Heart left ventricle (tissue), 16 donors: ENCODE data around the gene SLC14A1. TPM values are rescaled to one million over a fixed set of nuclear protein-coding genes. Genes with fewer than 3 reads are reported as not detected.

Experiments
- ATAC-seq, 4 donors: fragments of 200-7000 bp; cut with Tn5 transposase; one replicate each; pipeline ENCODE4 v1.9.1; 2020 to 2022; ENCODE audit warnings: moderate library complexity in 4 of 4, mild to moderate bottlenecking in 3 of 4, moderate number of reproducible peaks in 1 of 4
- DNase-seq, 5 donors: peaks; one replicate each; pipeline ENCODE4 v3.0.0-alpha.2; 2020
- H3K27ac ChIP-seq, 12 donors: fragments of 200-600 bp; sonication (generic) in 4 of 12; one replicate each; pipeline versions ENCODE4 v1.5.0 to v1.8.0; 2016 to 2022; ENCODE audit warnings: mild to moderate bottlenecking in 2 of 12
- H3K27me3 ChIP-seq, 9 donors: fragments of 200-600 bp; sonication (generic) in 2 of 9; one replicate each; pipeline versions ENCODE4 v1.5.1 to v1.8.0; 2016 to 2022; ENCODE audit warnings: mild to moderate bottlenecking in 3 of 9
- H3K36me3 ChIP-seq, 9 donors: fragments of 200-600 bp; sonication (generic) in 2 of 9; one replicate each; pipeline versions ENCODE4 v1.5.0 to v1.8.0; 2018 to 2022; ENCODE audit warnings: mild to moderate bottlenecking in 2 of 9
- H3K4me1 ChIP-seq, 12 donors: fragments of 200-600 bp; sonication (generic) in 4 of 12; one replicate each; pipeline versions ENCODE4 v1.5.0 to v1.8.0; 2016 to 2022; ENCODE audit warnings: mild to moderate bottlenecking in 3 of 12
- H3K4me3 ChIP-seq, 12 donors: fragments of 200-600 bp; sonication (generic) in 4 of 12; one replicate each; pipeline versions ENCODE4 v1.5.0 to v1.8.0; 2017 to 2022; ENCODE audit warnings: mild to moderate bottlenecking in 9 of 12, moderate library complexity in 4 of 12
- H3K9me3 ChIP-seq, 12 donors: fragments of 200-600 bp; sonication (generic) in 4 of 12; one replicate each; pipeline versions ENCODE4 v1.5.0 to v1.8.0; 2016 to 2022; ENCODE audit warnings: mild to moderate bottlenecking in 1 of 12
- POLR2A ChIP-seq, 2 donors: fragments of 450-650 bp; IDR thresholded peaks; one replicate each; pipeline ENCODE4 v1.6.1; 2017; ENCODE audit warnings: antibody characterized with exemption in 2 of 2, mild to moderate bottlenecking in 2 of 2, moderate library complexity in 2 of 2
- WGBS, 4 donors: extraction: QIAGEN DNeasy Blood & Tissue Kit in 2 of 4; methylation state at CpG; one replicate each; pipeline versions ENCODE4 v1.1.5 to v1.1.7; 2013 to 2018; 5-methylcytosine and 5-hydroxymethylcytosine counted together
- intact Hi-C, 10 donors: fragments of 100-400 bp; cut with DNase I; formaldehyde crosslinking; loops; one replicate each; pipeline versions ENCODE4 v1.11.1 to v1.14.2; 2022
- polyA plus RNA-seq, 2 donors: library from polyadenylated mRNA; stranded (reverse); fragments of 200-250 nt; gene quantifications; one replicate each; pipeline ENCODE4 v1.2.3, GENCODE V29; 2013
- total RNA-seq, 9 donors: library from RNA; depleted of rRNA in 2 of 9; stranded (reverse); fragments of >200 nt in 2 of 9; fragmentation: NEBNext Ultra II Directional in 3 of 9; extraction: Animal tissue kit (Norgen Biotek cat#: 25700) in 3 of 9; gene quantifications; one replicate each; pipeline versions ENCODE4 v1.1.0 to v1.2.4, GENCODE V29; 2016 to 2023
- TF ChIP-seq, protein P1 (sequence below), 12 donors: fragments of 200-600 bp; sonication (generic) in 4 of 12; IDR thresholded peaks; one replicate each; pipeline versions ENCODE4 v1.5.0 to v1.8.0; 2018 to 2022; ENCODE audit warnings: antibody characterized with exemption in 12 of 12, mild to moderate bottlenecking in 5 of 12
- donor health status: ischemic (EF 13 %, LVEDD 7.1; RV severe dilation, severe dysfunction).
- donor health status: healthy with polysubstance abuse.
- donor health status: DM: no; HTN: yes; CAD: no.
- donor health status: DM: no; HTN: no; CAD: no.
- donor health status: ischemic (EF 25% LVEDD 6.9; RV normal size, moderate dysfunction).
- donor health status: ischemic (EF 25% LVEDD 5.7; RV mildly dilated, moderate dysfunction).
- donor health status: healthy.
- donor health status: DM: yes; HTN: yes; CAD: no.
- donor health status: ischemic (EF 35%, LVEDD 5.7; RV mildly dilated, moderate dysfunction).
- donor health status: nonischemic (EF 11% LVEDD 7.7; RV severe dilation, severe dysfunction).
- donor health status: DM: yes; HTN: yes; CAD: no.
- donor health status: PGD.
- donor health status: ischemic (EF 29% LVEDD 5.4; RV normal size, mild dysfunction).
- donor health status: nonischemic (EF 23%, LVEDD 6.1; RV moderate dilation, normal function).

Gene SLC14A1
- total and polyA plus RNA-seq, 11 donors, result 7.1 to 50.1 (median 17.1) TPM

GRCh38 chr18:45725336-45725735 is 1.4 kb downstream of the SLC14A1 start:
- Histone ChIP-seq H3K9me3 (no peaks in the 10 kb centered on the region), H3K4me1 (peaks cover 0 to 4% (median 0%) of the 10 kb centered on the region in 12 donors), H3K36me3 (no peaks in the 10 kb centered on the region), H3K27me3 (peaks cover 0 to 5% (median 0%) of the 10 kb centered on the region in 9 donors), H3K27ac (no peak overlapping the region), H3K4me3 (no peak overlapping the region)
- WGBS, 4 donors, result 84 to 100% (median 94%) methylated on average over 4 of the region's 4 CpGs
- intact Hi-C loops, result loop anchor here in 1 of 10 donors (2.0 kb wide), 1 partner anchor 113 kb away; no protein-coding TSS in a partner anchor
- DNase-seq, result no peak
- no peak for ATAC-seq
- TF ChIP-seq, protein P1, sequence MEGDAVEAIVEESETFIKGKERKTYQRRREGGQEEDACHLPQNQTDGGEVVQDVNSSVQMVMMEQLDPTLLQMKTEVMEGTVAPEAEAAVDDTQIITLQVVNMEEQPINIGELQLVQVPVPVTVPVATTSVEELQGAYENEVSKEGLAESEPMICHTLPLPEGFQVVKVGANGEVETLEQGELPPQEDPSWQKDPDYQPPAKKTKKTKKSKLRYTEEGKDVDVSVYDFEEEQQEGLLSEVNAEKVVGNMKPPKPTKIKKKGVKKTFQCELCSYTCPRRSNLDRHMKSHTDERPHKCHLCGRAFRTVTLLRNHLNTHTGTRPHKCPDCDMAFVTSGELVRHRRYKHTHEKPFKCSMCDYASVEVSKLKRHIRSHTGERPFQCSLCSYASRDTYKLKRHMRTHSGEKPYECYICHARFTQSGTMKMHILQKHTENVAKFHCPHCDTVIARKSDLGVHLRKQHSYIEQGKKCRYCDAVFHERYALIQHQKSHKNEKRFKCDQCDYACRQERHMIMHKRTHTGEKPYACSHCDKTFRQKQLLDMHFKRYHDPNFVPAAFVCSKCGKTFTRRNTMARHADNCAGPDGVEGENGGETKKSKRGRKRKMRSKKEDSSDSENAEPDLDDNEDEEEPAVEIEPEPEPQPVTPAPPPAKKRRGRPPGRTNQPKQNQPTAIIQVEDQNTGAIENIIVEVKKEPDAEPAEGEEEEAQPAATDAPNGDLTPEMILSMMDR (IDR thresholded peaks at IDR 0.05), result no peak
- TF ChIP-seq POLR2A (IDR thresholded peaks at IDR 0.05), result no peak

DNA sequence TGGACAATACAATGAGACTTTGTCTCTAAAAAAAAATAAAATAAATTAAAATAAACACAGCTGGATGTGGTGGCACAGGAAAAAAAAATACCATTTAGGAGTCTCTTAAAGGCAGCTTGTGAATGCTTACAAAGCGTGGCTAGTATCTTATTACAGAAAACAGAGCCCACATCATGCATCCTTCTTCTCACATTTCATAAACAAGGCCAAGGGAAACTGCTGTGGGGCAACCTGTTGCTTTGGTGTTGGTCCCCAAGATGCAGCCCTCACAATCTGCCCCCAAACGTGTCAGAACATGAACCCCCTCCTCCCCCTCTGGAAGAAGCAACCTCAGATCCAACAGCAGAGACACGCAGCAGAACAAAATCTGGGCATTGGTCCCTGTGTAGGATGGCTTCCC is 2.6 kb downstream of the SLC14A1 start:
- no peak for ATAC-seq
- intact Hi-C loops, result no loop called here
- DNase-seq, result no peak
- peaks cover 0 to 3% (median 0%) of the 10 kb centered on the region in 9 donors for H3K27me3 ChIP-seq
- no peak for TF ChIP-seq POLR2A (IDR thresholded peaks at IDR 0.05)
- TF ChIP-seq, protein P1 (IDR thresholded peaks at IDR 0.05), result no peak
- no peaks in the 10 kb centered on the region for H3K9me3 ChIP-seq
- H3K4me1 ChIP-seq, result peaks cover 0 to 4% (median 0%) of the 10 kb centered on the region in 12 donors
- no peak overlapping the region for H3K4me3 ChIP-seq
- H3K36me3 ChIP-seq, result no peaks in the 10 kb centered on the region
- 87 to 92% (median 90%) methylated on average over 3 of the region's 3 CpGs for WGBS, 4 donors
- no peak overlapping the region for H3K27ac ChIP-seq

DNA sequence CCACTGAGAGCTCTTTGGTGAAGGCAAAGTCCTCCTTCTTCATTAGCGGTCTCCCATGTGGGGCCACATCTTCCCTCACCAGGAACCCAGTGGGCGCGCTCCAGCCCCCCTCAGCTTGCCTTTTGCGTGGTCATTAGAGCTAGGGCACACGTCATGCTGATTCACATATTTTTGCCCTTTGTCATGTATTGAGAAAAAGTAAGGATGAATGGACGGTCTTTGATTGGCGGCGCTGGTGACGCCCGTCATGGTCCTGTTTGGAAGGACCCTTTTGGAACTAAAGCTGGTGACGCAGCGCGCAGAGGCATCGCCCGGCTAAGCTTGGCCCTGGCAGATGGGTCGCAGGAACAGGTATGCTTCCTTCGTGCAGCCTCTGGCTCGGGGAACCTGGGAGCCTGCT is 3.1 kb downstream of the SLC14A1 start:
- Histone ChIP-seq H3K27ac (no peak overlapping the region), H3K36me3 (no peaks in the 10 kb centered on the region), H3K4me3 (no peak overlapping the region), H3K27me3 (peaks cover 0 to 3% (median 0%) of the 10 kb centered on the region in 9 donors), H3K9me3 (no peaks in the 10 kb centered on the region), H3K4me1 (peaks cover 0 to 4% (median 0%) of the 10 kb centered on the region in 12 donors)
- ATAC-seq (no peak), DNase-seq (no peak)
- intact Hi-C loops, result no loop called here
- WGBS, 4 donors, result 92 to 99% (median 95%) methylated on average over 18 of the region's 18 CpGs
- TF ChIP-seq, protein P1 (IDR thresholded peaks at IDR 0.05), result no peak
- no peak for TF ChIP-seq POLR2A (IDR thresholded peaks at IDR 0.05)

- Histone ChIP-seq H3K4me3 (no peak overlapping the region), H3K9me3 (no peaks in the 10 kb centered on the region), H3K27me3 (no peaks in the 10 kb centered on the region), H3K27ac (no peak overlapping the region), H3K36me3 (no peaks in the 10 kb centered on the region), H3K4me1 (peaks cover 0 to 1% (median 0%) of the 10 kb centered on the region in 12 donors)
- no peak for DNase-seq
- no peak for ATAC-seq
- WGBS, 4 donors, result 41 to 46% (median 43%) methylated on average over 2 of the region's 2 CpGs
- intact Hi-C loops, result no loop called here
- no peak for TF ChIP-seq POLR2A (IDR thresholded peaks at IDR 0.05)
- TF ChIP-seq, protein P1 (IDR thresholded peaks at IDR 0.05), result no peak
Measured at GRCh38 chr18:45728336-45729010, 4.5 kb downstream of the SLC14A1 start.
